Measurements from ENCODE around the gene PATL2.

DNA sequence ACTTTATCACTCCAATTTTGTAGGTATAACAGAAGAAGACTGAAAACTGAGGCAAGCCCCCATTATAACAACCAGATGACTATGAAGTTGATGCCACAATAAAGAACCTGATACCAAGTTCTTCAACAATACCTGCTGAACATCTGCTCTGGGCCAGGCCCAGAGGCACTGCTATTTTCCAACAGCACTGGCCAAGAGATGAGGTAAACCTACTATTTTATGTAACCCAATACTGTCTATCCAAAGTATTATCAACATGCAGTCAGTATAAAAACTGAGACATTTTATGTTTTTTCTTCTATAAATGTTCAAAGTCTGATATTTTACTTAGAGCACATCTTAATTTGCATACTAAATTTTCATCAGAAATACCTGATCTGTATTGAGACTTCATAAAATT, 53.7 kb downstream of the PATL2 start:
- TF ChIP-seq, protein P1, sequence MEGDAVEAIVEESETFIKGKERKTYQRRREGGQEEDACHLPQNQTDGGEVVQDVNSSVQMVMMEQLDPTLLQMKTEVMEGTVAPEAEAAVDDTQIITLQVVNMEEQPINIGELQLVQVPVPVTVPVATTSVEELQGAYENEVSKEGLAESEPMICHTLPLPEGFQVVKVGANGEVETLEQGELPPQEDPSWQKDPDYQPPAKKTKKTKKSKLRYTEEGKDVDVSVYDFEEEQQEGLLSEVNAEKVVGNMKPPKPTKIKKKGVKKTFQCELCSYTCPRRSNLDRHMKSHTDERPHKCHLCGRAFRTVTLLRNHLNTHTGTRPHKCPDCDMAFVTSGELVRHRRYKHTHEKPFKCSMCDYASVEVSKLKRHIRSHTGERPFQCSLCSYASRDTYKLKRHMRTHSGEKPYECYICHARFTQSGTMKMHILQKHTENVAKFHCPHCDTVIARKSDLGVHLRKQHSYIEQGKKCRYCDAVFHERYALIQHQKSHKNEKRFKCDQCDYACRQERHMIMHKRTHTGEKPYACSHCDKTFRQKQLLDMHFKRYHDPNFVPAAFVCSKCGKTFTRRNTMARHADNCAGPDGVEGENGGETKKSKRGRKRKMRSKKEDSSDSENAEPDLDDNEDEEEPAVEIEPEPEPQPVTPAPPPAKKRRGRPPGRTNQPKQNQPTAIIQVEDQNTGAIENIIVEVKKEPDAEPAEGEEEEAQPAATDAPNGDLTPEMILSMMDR (conservative IDR thresholded peaks at IDR 0.05) = no peak
- no peak for TF ChIP-seq ZFX (IDR thresholded peaks at IDR 0.05)
